ENCODE measurements around the gene CACNA1G.

DNA sequence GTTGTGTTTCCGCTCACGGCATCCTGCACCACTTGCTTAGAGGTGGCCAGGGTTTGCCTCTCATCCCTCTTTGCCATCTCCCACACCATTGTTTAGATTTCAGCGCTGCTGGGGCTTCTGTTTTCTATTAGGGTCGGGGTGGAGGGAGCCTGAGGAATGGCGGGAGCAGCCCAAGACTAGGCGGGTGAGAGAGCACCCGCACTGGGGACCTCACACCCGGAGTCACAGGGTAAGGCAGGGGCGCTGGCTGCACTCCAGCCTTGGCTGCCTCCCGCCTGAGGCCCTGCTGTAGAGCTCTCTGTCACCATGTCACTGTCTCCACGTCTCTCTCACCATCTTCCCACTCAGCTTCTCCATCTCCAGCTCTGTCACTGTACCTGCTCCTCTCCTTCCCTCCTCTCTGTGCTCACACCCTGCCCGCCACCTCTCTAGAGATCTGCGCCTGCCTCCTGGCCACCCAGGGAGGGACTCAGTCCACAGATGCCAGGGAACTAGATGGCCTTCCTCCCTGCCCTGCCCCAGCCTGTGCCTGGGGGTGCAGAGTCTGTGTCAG lies 41.4 kb downstream of the CACNA1G start:
- TF ChIP-seq, protein P1, sequence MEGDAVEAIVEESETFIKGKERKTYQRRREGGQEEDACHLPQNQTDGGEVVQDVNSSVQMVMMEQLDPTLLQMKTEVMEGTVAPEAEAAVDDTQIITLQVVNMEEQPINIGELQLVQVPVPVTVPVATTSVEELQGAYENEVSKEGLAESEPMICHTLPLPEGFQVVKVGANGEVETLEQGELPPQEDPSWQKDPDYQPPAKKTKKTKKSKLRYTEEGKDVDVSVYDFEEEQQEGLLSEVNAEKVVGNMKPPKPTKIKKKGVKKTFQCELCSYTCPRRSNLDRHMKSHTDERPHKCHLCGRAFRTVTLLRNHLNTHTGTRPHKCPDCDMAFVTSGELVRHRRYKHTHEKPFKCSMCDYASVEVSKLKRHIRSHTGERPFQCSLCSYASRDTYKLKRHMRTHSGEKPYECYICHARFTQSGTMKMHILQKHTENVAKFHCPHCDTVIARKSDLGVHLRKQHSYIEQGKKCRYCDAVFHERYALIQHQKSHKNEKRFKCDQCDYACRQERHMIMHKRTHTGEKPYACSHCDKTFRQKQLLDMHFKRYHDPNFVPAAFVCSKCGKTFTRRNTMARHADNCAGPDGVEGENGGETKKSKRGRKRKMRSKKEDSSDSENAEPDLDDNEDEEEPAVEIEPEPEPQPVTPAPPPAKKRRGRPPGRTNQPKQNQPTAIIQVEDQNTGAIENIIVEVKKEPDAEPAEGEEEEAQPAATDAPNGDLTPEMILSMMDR (IDR thresholded peaks at IDR 0.05) = no peak
- TF ChIP-seq POLR2A (IDR thresholded peaks at IDR 0.05) (no peak), POLR2AphosphoS5 (IDR thresholded peaks at IDR 0.05; ENCODE audit: insufficient read depth in 1 of 2, low read depth in 1 of 2) (no peak)

Measured in vagina (tissue), 2 donors.